K562 (cell line): ENCODE data around the gene C1orf56. TPM values are rescaled to one million over a fixed set of nuclear protein-coding genes. Genes with fewer than 3 reads are reported as not detected.

Experiments used
- E2F6 ChIP-seq, 2 experiments: IDR thresholded peaks; 2 replicates each; pipeline ENCODE4 v1.6.1; 2011; ENCODE audit warnings: borderline replicate concordance in 1 of 2, control low read depth in 1 of 2, low read depth in 1 of 2, low read length in 1 of 2, mild to moderate bottlenecking in 1 of 2, mixed read lengths in 1 of 2, moderate library complexity in 1 of 2; ENCODE audit not compliant: insufficient read depth in 1 of 2, insufficient read length in 1 of 2, poor library complexity in 1 of 2, severe bottlenecking in 1 of 2; ENCODE audit errors: extremely low read depth in 1 of 2
- FUS ChIP-seq: fragments of 200-400 bp; formaldehyde crosslinking; optimal IDR thresholded peaks from 2 replicates; pipeline ENCODE3; 2017; ENCODE audit warnings: low read depth, low read length
- HDAC8 ChIP-seq: fragments of 450-650 bp; IDR thresholded peaks from 2 replicates; pipeline ENCODE4 v1.6.1; 2016; ENCODE audit warnings: mild to moderate bottlenecking, missing genetic modification characterization, moderate library complexity, missing compliant biosample characterization
- HEY1 ChIP-seq: fragments of 250-450 bp; sonication (Bioruptor Pico); IDR thresholded peaks from 2 replicates; pipeline ENCODE4 v1.5.0; 2020; ENCODE audit warnings: mild to moderate bottlenecking, moderate library complexity, borderline replicate concordance
- KAT8 ChIP-seq: fragments of 450-650 bp; IDR thresholded peaks from 2 replicates; pipeline ENCODE4 v1.6.1; 2016; ENCODE audit warnings: low read depth, mild to moderate bottlenecking
- MAX ChIP-seq: sonication (generic); formaldehyde crosslinking; IDR thresholded peaks from 2 replicates; pipeline ENCODE4 v1.9.0; 2022; ENCODE audit warnings: mild to moderate bottlenecking, missing genetic modification reagents
- MAZ ChIP-seq, 2 experiments: fragments of 450-650 bp in 1 of 2; sonication (generic) in 1 of 2; formaldehyde crosslinking; IDR thresholded peaks in 1 of 2; conservative IDR thresholded peaks in 1 of 2; 2 replicates each; pipeline versions ENCODE4 v1.4.0 to v1.5.0; 2020; ENCODE audit warnings: mild to moderate bottlenecking in 1 of 2, missing genetic modification reagents in 1 of 2
- PHF8 ChIP-seq: fragments of 200-600 bp; sonication (generic); IDR thresholded peaks from 2 replicates; pipeline ENCODE4 v1.6.1; 2012; ENCODE audit warnings: mixed run types, mild to moderate bottlenecking, inconsistent platforms, low read length, moderate library complexity, borderline replicate concordance
- SMAD3 ChIP-seq: fragments of 450-650 bp; formaldehyde crosslinking; conservative IDR thresholded peaks from 2 replicates; pipeline ENCODE4 v1.4.0; 2020; ENCODE audit warnings: mild to moderate bottlenecking
- TFE3 ChIP-seq: fragments of 450-650 bp; formaldehyde crosslinking; IDR thresholded peaks from 2 replicates; pipeline ENCODE4 v1.4.0; 2020; ENCODE audit warnings: mild to moderate bottlenecking, mixed read lengths
- WHSC1 ChIP-seq: IDR thresholded peaks from one replicate; pipeline ENCODE4 v1.6.1; 2012; ENCODE audit warnings: low read length, control low read depth, inconsistent platforms
- ZBTB2 ChIP-seq: fragments of 450-650 bp; IDR thresholded peaks from 2 replicates; pipeline ENCODE4 v1.6.1; 2016; ENCODE audit warnings: antibody characterized with exemption
- ZNF134 ChIP-seq: fragments of 250-450 bp; sonication (Bioruptor Pico); conservative IDR thresholded peaks from 2 replicates; pipeline ENCODE4 v1.4.0; 2020
- ZNF175 ChIP-seq: fragments of 200-800 bp; sonication (Bioruptor generic); IDR thresholded peaks from 2 replicates; pipeline ENCODE4 v1.6.1; 2016; ENCODE audit warnings: low read depth, mild to moderate bottlenecking, missing genetic modification characterization, missing compliant biosample characterization
- ZNF184 ChIP-seq: sonication (generic); formaldehyde crosslinking; IDR thresholded peaks from 2 replicates; pipeline ENCODE4 v1.5.0; 2020; ENCODE audit warnings: missing genetic modification reagents
- ZNF217 ChIP-seq: sonication (generic); formaldehyde crosslinking; IDR thresholded peaks from 2 replicates; pipeline ENCODE4 v1.8.0; 2022; ENCODE audit warnings: mild to moderate bottlenecking, missing genetic modification reagents
- ZNF445 ChIP-seq: fragments of 250-450 bp; sonication (Bioruptor Pico); IDR thresholded peaks from 2 replicates; pipeline ENCODE4 v1.4.0; 2020; ENCODE audit warnings: low read depth, mild to moderate bottlenecking, moderate library complexity
- ZSCAN32 ChIP-seq: fragments of 450-650 bp; formaldehyde crosslinking; IDR thresholded peaks from 2 replicates; pipeline ENCODE4 v1.4.0; 2020; ENCODE audit warnings: mild to moderate bottlenecking, moderate library complexity
- polyA plus RNA-seq, 8 experiments: library from polyadenylated mRNA; depleted of rRNA in 4 of 8; stranded (reverse) in 5 of 8; unstranded in 3 of 8; fragments of >200 nt; fragmentation: Nextera tagmentation in 2 of 8; fragmentation: Illumina TruSeq in 1 of 8; extraction: Ambion mirVana in 2 of 8; extraction: Trizol in 1 of 8; gene quantifications; 2 replicates each; pipeline versions ENCODE4 v1.2.1 to v1.2.3, GENCODE V29; 2011 to 2014; ENCODE audit warnings: inconsistent platforms in 1 of 8, missing spikeins in 1 of 8
- total RNA-seq, 7 experiments: library from RNA; depleted of rRNA in 6 of 7; stranded (reverse); fragments of >200 nt in 6 of 7; fragmentation: Illumina TruSeq in 2 of 7; extraction: Trizol in 2 of 7; gene quantifications; 2 replicates each; pipeline versions ENCODE4 v1.2.1 to v1.2.3, GENCODE V29; 2011 to 2021; ENCODE audit warnings: low replicate concordance in 1 of 7
- TF ChIP-seq, protein P1 (sequence below): fragments of 250-450 bp; sonication (Bioruptor Pico); IDR thresholded peaks from 2 replicates; pipeline ENCODE4 v1.5.1; 2021; ENCODE audit warnings: mild to moderate bottlenecking

The C1orf56 gene
- total and polyA plus RNA-seq, 9 of the 15 experiments (the other 6 are each of a cell fraction or from before 2014, with no cell fraction given): 0.18 to 15.7 (median 1.1) TPM

- TF ChIP-seq, protein P1, sequence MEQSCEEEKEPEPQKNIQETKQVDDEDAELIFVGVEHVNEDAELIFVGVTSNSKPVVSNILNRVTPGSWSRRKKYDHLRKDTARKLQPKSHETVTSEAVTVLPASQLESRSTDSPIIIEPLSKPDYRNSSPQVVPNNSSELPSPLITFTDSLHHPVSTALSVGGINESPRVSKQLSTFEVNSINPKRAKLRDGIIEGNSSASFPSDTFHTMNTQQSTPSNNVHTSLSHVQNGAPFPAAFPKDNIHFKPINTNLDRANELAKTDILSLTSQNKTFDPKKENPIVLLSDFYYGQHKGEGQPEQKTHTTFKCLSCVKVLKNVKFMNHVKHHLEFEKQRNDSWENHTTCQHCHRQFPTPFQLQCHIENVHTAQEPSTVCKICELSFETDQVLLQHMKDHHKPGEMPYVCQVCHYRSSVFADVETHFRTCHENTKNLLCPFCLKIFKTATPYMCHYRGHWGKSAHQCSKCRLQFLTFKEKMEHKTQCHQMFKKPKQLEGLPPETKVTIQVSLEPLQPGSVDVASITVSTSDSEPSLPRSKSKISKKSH: no peak
- TF ChIP-seq ZNF134 (peak; percentile 36; the same call in 1 of the 2 replicates), SMAD3 (peak; percentile 66; the same call in 1 of the 2 replicates), MAZ (CRISPR knock-in tag; conservative IDR thresholded peaks at IDR 0.05 in 1 of 2, IDR thresholded peaks at IDR 0.05 in 1 of 2) (peak; percentile 94 to 95), ZNF217 (CRISPR knock-in tag) (no peak), ZNF175 (CRISPR knock-in tag) (no peak), ZNF184 (CRISPR knock-in tag) (no peak), ZNF445 (CRISPR knock-in tag) (no peak), FUS (no peak), ZSCAN32 (CRISPR knock-in tag) (no peak), E2F6 (IDR thresholded peaks at IDR 0.05; ENCODE audit: borderline replicate concordance in 1 of 2, extremely low read depth in 1 of 2, insufficient read depth in 1 of 2, insufficient read length in 1 of 2, low read depth in 1 of 2, low read length in 1 of 2, poor library complexity in 1 of 2, severe bottlenecking in 1 of 2) (peak in 1 of 2 experiments; percentile 41), WHSC1 (no peak), HDAC8 (tag) (no peak), KAT8 (no peak), HEY1 (no peak), ZBTB2 (peak; percentile 21; the same call in 1 of the 2 replicates), MAX (CRISPR knock-in tag) (peak; percentile 75), PHF8 (peak; percentile 71), TFE3 (CRISPR knock-in tag) (no peak)
Measured at GRCh38 chr1:151059109-151060006, 11.8 kb downstream of the C1orf56 start, which contains the start of gene CDC42SE1 (continued).
